Small intestine (tissue), 16 donors: Measurements from ENCODE around the gene ASB3. TPM values are rescaled to one million over a fixed set of nuclear protein-coding genes. Genes with fewer than 3 reads are reported as not detected.
A peak's percentile ranks its signal among the peaks of the same experiment; 100 is the strongest.
"Not testable (repeated sequence)": the region's sequence is repeated elsewhere in the genome, so short reads cannot be mapped to it uniquely, and the experiment has no call there.

Source experiments
- DNase-seq, 2 donors: peaks; one replicate each; pipeline versions ENCODE4 v3.0.0 to v3.0.0-alpha.2; 2013
- FAIRE-seq: peaks from 2 replicates; lab custom pipeline; 2012; peaks lifted over from hg19 to GRCh38; lab: Jason Lieb, UNC
- H3K27ac ChIP-seq, 3 donors: one replicate each; pipeline ENCODE4 v1.5.1; 2013; ENCODE audit warnings: low read length in 2 of 3, mild to moderate bottlenecking in 2 of 3, control low read depth in 1 of 3, inconsistent platforms in 1 of 3, low read depth in 1 of 3, moderate library complexity in 1 of 3
- H3K27me3 ChIP-seq, 3 donors: one replicate each; pipeline ENCODE4 v1.6.1; 2013; ENCODE audit warnings: low read length in 3 of 3, inconsistent platforms in 1 of 3; ENCODE audit not compliant: control insufficient read depth in 3 of 3, insufficient read depth in 3 of 3
- H3K36me3 ChIP-seq, 3 donors: one replicate each; pipeline ENCODE4 v1.6.1; 2013; ENCODE audit warnings: low read length in 3 of 3, inconsistent platforms in 1 of 3, low read depth in 1 of 3, mild to moderate bottlenecking in 1 of 3, moderate library complexity in 1 of 3; ENCODE audit not compliant: control insufficient read depth in 3 of 3, insufficient read depth in 2 of 3
- H3K4me1 ChIP-seq, 3 donors: one replicate each; pipeline ENCODE4 v1.6.1; 2013; ENCODE audit warnings: low read length in 2 of 3, inconsistent platforms in 1 of 3, low read depth in 1 of 3, mild to moderate bottlenecking in 1 of 3, moderate library complexity in 1 of 3; ENCODE audit not compliant: control insufficient read depth in 3 of 3, insufficient read depth in 2 of 3
- H3K4me3 ChIP-seq, 3 donors: one replicate each; pipeline ENCODE4 v1.5.1; 2013; ENCODE audit warnings: low read length in 3 of 3, control low read depth in 1 of 3, inconsistent platforms in 1 of 3, low read depth in 1 of 3, mild to moderate bottlenecking in 1 of 3, moderate library complexity in 1 of 3
- H3K9me3 ChIP-seq, 2 donors: one replicate each; pipeline ENCODE4 v1.6.1; 2013; ENCODE audit warnings: low read depth in 1 of 2, low read length in 1 of 2; ENCODE audit not compliant: control insufficient read depth in 2 of 2, insufficient read depth in 1 of 2
- WGBS, 3 donors: extraction: QIAGEN DNeasy Blood & Tissue Kit; methylation state at CpG; one replicate each; pipeline ENCODE4 v1.1.7; 2013; 5-methylcytosine and 5-hydroxymethylcytosine counted together
- long read RNA-seq, 10 donors: transcript quantifications; one replicate each; lab custom pipeline, GENCODE V29; 2026
- polyA plus RNA-seq, 4 donors: library from polyadenylated mRNA; stranded (reverse) in 3 of 4; unstranded in 1 of 4; fragments of 200-250 nt in 3 of 4; fragments of 120-200 nt in 1 of 4; gene quantifications; one replicate each; pipeline versions ENCODE4 v1.2.1 to v1.2.3, GENCODE V29; 2013
- donor health status: healthy with polysubstance abuse.
- donor health status: control.
- donor health status: control.
- donor health status: Bipolar disorder and iron deficiency.
- donor health status: healthy.

ASB3 gene
- polyA plus RNA-seq: 10 to 100 TPM in 1 of 4 donors, 1 to 10 TPM in 3; 6.0 to 12.4 (median 6.6) TPM
- long read RNA-seq, donor 1: 0 reads
- long read RNA-seq, donor 2: 0 reads
- long read RNA-seq, donor 3, partial matches to known transcripts: 0 of 3 reads
- long read RNA-seq, donor 3, other reads (novel, unspliced or antisense): 0 of 3 reads
- long read RNA-seq, donor 4: 0 reads
- long read RNA-seq, donor 5: 0 reads
- long read RNA-seq, donor 6, partial matches to known transcripts: 0 of 1 reads
- long read RNA-seq, donor 6, other reads (novel, unspliced or antisense): 0 of 1 reads
- long read RNA-seq, donor 7: 0 reads
- long read RNA-seq, donor 8, partial matches to known transcripts: 0 of 1 reads
- long read RNA-seq, donor 8, other reads (novel, unspliced or antisense): 0 of 1 reads
- long read RNA-seq, donor 9: 0 reads
- long read RNA-seq, donor 10, partial matches to known transcripts: 9 of 15 reads
- long read RNA-seq, donor 10, other reads (novel, unspliced or antisense): 0 of 15 reads

GRCh38 chr2:53786705-53787613 is at the start of gene ASB3, which contains the start of gene ERLEC1:
ASB3 (minus strand) TSS chr2:53786953; CDS start chr2:53765572, 21,381 bp downstream.
ERLEC1 (plus strand) TSS chr2:53787044; CDS start chr2:53787211, 167 bp downstream.
- peak within 1 kb of the TSS; percentile 75 to 87 (median 79) for H3K27ac ChIP-seq

GRCh38 chr2:53829980-53830290 is 43.2 kb upstream of the ASB3 start:
- H3K4me3 ChIP-seq, H3K27me3 ChIP-seq, H3K9me3 ChIP-seq, H3K36me3 ChIP-seq, H3K27ac ChIP-seq, FAIRE-seq, DNase-seq: not testable (repeated sequence)
- peaks cover 0 to 14% (median 0%) of the 10 kb centered on the region in 3 donors for H3K4me1 ChIP-seq
- 77 to 91% (median 82%) methylated on average over 4 of the region's 4 CpGs for WGBS, 3 donors

More at GRCh38 chr2:53786705-53787613, at the start of gene ASB3, which contains the start of gene ERLEC1:
- Histone ChIP-seq H3K4me3 (peak within 1 kb of the TSS; percentile 63 to 89 (median 84)), H3K27me3 (no peaks in the 10 kb centered on the region), H3K9me3 (no peaks in the 10 kb centered on the region), H3K4me1 (peaks cover 6 to 12% (median 11%) of the 10 kb centered on the region in 3 donors), H3K36me3 (peaks cover 0 to 1% (median 0%) of the 10 kb centered on the region in 3 donors)
- FAIRE-seq: no peak
- 0% methylated on average over 54 to 77 of the region's 77 CpGs for WGBS, 3 donors
- DNase-seq: peak; percentile 86 to 93

DNA sequence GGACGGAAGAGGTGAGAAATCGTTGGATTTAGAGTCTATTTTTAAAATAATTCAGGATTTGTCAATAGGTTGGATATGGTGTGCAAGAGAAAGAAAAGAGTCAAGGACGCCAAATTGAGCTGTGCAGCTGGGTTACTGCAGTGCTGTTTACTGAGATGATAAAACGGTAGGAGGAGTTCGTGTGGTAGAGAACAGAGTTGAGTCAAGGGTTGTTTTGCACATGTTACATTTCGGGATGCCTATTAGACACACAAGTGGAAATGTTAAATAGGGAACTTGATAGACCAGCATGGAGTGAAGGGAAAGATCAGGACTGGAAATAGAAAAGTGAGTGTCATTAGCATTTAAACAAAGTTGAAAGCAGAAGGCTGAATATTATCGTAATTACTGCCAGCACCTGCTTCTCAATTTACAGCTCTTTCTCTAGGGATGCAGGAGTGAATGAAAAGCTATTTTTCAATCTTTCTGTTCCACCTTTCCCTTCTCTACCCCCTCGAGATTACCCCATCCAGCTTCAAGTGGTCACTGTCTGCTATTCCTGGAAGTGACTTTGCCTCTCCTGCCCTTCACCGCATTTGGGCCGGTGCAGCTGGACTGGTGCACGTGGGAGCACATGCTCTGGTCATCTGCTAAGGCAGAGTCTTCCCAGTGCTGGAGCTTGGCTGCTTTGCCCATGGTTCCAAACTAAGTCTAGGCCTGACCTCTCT is 42.7 kb upstream of the ASB3 start:
- peaks cover 0 to 8% of the 10 kb centered on the region in 2 donors for H3K9me3 ChIP-seq
- no peak overlapping the region for H3K27ac ChIP-seq
- no peaks in the 10 kb centered on the region for H3K27me3 ChIP-seq
- H3K36me3 ChIP-seq: peaks cover 0 to 7% (median 0%) of the 10 kb centered on the region in 3 donors
- DNase-seq: no peak
- 86 to 90% (median 90%) methylated on average over 11 of the region's 11 CpGs for WGBS, 3 donors
- H3K4me3 ChIP-seq: no peak overlapping the region
- no peak for FAIRE-seq
- H3K4me1 ChIP-seq: peaks cover 0 to 14% (median 0%) of the 10 kb centered on the region in 3 donors

DNA sequence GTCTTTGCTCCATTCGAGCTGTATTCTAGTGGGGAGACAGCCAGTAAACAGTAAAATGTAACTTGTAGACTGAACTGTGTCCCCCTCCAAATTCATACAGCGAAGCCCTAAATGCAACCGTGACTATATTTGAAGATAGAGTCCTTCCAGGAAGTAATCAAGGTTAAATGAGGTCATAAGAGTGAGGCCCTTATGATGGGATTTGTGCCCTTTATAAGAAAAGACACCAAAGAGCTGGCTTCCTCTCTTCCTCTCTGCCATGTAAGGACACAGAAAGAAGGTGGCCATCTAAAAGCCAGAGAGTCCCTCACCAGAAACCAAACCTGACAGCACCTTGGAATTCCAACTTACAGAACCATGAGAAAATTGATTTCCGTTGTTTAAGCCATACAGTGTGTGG is 41.6 kb upstream of the ASB3 start:
- no peaks in the 10 kb centered on the region for H3K27me3 ChIP-seq
- DNase-seq (no peak), FAIRE-seq (no peak)
- no peak overlapping the region for H3K27ac ChIP-seq
- H3K36me3 ChIP-seq: peaks cover 0 to 7% (median 0%) of the 10 kb centered on the region in 3 donors
- H3K4me1 ChIP-seq: peaks cover 0 to 14% (median 0%) of the 10 kb centered on the region in 3 donors
- WGBS, 3 donors: 95 to 96% (median 95%) methylated on average over 4 of the region's 4 CpGs
- peaks cover 0 to 8% of the 10 kb centered on the region in 2 donors for H3K9me3 ChIP-seq
- no peak overlapping the region for H3K4me3 ChIP-seq

DNA sequence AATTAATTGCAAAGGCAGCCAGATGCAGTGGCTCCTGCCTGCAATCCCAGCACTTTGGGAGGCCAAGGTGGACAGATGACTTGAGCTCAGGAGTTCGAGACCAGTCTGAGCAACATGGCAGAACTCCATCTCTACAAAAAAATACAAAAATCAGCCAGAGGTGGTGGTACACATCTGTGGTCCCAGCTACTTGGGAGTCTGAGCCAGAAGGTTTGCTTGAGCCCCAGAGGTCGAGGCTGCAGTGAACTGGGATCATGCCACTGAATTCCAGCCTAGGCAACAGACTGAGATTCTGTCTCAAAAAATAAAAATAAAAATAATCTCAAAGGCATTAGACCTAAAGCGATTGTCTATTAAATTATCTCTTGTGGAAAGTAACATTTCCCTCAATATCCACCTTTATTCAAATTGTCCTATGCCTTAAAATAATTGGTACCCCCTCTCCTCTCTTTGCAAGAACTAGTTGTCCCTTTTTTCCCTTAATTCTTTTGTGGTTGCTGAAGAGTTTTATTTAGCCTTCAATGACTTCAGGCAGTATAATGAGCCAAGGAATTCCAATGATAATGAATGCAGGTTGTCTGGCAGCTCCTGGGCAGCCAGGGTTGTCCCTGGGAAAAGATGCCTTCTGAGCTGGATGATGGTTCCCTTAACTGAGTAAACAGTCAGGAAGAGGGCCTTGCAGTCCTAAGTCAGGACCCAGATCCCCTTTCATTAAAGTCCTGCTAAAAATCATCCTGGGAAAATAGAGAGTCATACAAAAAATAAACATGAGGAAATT is 40.8 kb upstream of the ASB3 start:
- peaks cover 0 to 8% of the 10 kb centered on the region in 2 donors for H3K9me3 ChIP-seq
- 91 to 100% (median 94%) methylated on average over 3 of the region's 3 CpGs for WGBS, 3 donors
- DNase-seq (no peak), FAIRE-seq (no peak)
- no peak overlapping the region for H3K27ac ChIP-seq
- peaks cover 0 to 9% (median 0%) of the 10 kb centered on the region in 3 donors for H3K36me3 ChIP-seq
- no peaks in the 10 kb centered on the region for H3K27me3 ChIP-seq
- H3K4me1 ChIP-seq: peaks cover 0 to 14% (median 0%) of the 10 kb centered on the region in 3 donors
- H3K4me3 ChIP-seq: no peak overlapping the region

DNA sequence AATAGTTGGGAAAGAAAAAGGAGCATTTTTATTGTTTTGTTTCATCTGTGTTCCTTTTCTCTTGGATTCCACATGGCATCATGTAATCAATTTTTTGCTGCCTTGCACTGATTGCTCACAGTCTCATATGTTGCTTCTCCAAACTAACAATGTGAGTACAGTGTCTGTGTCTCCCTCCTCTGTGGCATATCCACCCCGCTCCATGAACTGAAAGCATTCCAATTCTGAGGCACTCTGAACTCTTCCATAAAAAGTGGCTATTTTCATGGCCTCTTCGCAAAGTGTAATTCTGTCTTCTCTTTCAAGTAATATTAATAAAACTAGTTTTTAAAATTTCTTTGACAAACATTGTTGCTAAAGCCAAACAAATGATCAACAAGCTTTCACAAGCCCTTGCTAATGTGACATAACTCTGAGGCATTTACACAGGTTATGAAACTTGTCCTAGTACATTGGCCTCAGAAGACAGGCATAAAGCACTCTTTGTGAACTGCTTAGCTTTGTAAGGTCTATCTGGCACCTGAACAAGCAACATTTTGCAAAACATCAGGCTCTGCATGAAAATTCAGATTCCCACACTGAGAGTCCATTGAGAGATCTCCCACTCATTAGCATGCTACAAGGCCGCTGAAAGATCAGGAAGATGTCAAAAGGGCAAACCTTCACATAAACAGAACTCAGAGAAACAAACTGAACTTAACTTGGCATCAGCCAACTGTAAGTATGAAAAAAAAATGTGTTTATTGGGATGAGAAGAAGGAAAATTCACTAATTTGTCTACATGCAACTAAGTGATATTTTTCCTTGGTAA is 40.0 kb upstream of the ASB3 start:
- H3K27ac ChIP-seq: no peak overlapping the region
- no peak overlapping the region for H3K4me3 ChIP-seq
- 64 to 78% (median 70%) methylated on average over 3 of the region's 3 CpGs for WGBS, 3 donors
- peak in 1 of 2 donors; percentile 53 for DNase-seq
- H3K27me3 ChIP-seq: no peaks in the 10 kb centered on the region
- H3K4me1 ChIP-seq: peaks cover 0 to 14% (median 0%) of the 10 kb centered on the region in 3 donors
- no peak for FAIRE-seq
- peaks cover 0 to 8% of the 10 kb centered on the region in 2 donors for H3K9me3 ChIP-seq
- peaks cover 0 to 11% (median 0%) of the 10 kb centered on the region in 3 donors for H3K36me3 ChIP-seq

DNA sequence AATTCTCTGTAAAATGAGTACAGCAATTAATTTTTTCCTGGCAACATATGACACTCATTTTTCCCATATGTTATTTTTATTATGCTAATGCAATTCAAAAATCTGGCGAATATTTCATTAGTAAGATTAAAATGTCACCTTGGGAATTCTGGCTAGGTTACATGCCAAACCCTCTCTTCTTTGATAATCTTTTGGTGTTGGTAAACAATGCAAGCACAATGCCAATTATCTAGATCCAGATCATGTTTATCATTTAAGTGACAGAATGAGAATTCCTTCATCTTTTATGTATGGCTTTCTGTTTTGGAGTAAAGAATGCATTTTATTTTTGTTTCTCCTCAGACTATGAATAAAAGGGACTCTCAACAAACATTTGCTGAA is 39.3 kb upstream of the ASB3 start:
- Histone ChIP-seq H3K9me3 (peaks cover 0 to 8% of the 10 kb centered on the region in 2 donors), H3K36me3 (peaks cover 0 to 9% (median 0%) of the 10 kb centered on the region in 3 donors), H3K27me3 (no peaks in the 10 kb centered on the region), H3K4me1 (peaks cover 0 to 14% (median 0%) of the 10 kb centered on the region in 3 donors), H3K27ac (no peak overlapping the region), H3K4me3 (no peak overlapping the region)
- DNase-seq: no peak
- 60 to 75% (median 63%) methylated on average over 1 of the region's 1 CpG for WGBS, 3 donors
- FAIRE-seq: no peak
